SK-MEL-5 (cell line): Measurements from ENCODE around the gene TP53. TPM values are rescaled to one million over a fixed set of nuclear protein-coding genes. Genes with fewer than 3 reads are reported as not detected.
"Not testable (repeated sequence)": the region's sequence is repeated elsewhere in the genome, so short reads cannot be mapped to it uniquely, and the experiment has no call there.

Experiments used
- DNase-seq: peaks from one replicate; pipeline ENCODE4 v3.0.0-alpha.2; 2016; ENCODE audit warnings: low read depth, low spot score
- in situ Hi-C: cut with HindIII; loops from 2 replicates; pipeline ENCODE4 v1.10.0; 2016; ENCODE audit warnings: low sequenced_read_pairs, high pct_unique_total_duplicates, low pct_unique_long_range_greater_than_20kb
- total RNA-seq: library from RNA; depleted of rRNA; stranded (reverse); fragments of >200 nt; shearing (Covaris generic); gene quantifications from 2 replicates; pipeline ENCODE4 v1.2.3, GENCODE V29; 2014; rRNA removed

Gene TP53
- total RNA-seq, 1 experiment from 2014 or later: 14.1 TPM

- DNase-seq: no peak
- in situ Hi-C loops: no loop called here
These were observed 61.0 kb downstream of the TP53 start for GRCh38 chr17:7626307-7626706.

- in situ Hi-C loops, DNase-seq: not testable (repeated sequence)
These were observed 61.5 kb downstream of the TP53 start for GRCh38 chr17:7625749-7626148.

DNA sequence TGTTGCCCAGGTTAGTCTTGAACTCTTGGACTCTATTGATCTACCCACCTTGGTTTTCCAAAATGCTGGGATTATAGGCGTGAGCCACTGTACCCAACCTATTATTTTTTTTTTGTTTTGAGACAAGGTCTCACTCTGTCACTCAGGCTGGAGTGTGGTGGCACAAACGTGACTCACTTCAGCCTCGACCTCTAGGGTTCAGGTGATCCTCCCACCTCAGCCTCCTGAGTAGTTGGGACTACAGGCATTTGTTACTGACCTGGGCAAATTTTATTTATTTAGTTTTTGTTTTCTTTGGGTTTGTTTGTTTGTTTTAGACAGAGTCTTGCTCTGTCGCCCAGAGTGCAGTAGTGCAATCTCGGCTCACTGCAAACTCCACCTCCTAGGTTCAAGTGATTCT is 63.6 kb downstream of the TP53 start:
- DNase-seq: no peak
- in situ Hi-C loops: no loop called here

DNA sequence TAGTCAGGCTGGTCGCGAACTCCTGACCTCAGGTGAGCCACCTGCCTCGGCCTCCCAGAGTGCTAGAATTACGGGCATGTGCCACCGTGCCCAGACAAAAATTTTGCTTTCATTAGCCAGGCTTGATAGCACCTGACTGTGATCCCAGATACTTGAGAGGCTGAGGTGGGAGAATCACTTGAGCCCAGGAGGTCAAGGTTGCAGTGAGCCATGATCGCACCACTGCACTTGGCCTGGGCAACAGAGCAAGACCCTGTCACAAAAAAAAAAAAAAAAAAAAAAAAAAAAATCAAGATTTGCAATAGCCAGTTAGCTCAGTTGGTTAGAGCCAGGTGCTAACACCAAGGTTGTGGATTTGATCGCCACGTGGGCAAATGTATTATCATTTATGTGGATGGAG is 66.5 kb downstream of the TP53 start:
- in situ Hi-C loops: no loop called here
- no peak for DNase-seq

DNA sequence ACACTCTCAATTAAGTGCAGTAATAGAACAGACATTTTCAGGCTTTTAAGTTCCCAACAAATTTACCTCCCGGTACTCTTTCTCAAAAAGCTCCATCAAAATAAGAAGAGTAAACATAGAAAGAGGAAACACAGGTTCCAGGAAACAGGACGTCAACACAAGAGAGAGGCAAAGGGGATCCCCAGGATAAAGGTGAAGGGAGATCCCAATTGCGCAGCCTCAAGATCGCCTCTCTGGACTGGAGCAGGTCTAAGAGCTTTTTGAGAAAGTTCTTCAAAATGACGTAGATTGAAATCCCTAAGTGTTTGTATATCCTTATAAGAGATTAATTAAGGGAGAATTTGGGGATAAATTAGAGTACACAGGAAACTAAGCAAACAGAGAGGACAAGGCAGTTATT is 68.7 kb downstream of the TP53 start:
- no peak for DNase-seq
- in situ Hi-C loops: no loop called here

Other genes starting within 250 kb of the TP53 start
- gene FGF11, start 248.0 kb downstream of the TP53 start, total RNA-seq: 0.45 and 0.61 TPM in 2 replicates
- gene CHRNB1, start 242.4 kb downstream of the TP53 start, total RNA-seq: 3.3 and 4.5 TPM in 2 replicates
- gene ZBTB4, start 207.9 kb downstream of the TP53 start, total RNA-seq: 14.3 and 14.6 TPM in 2 replicates
- gene SLC35G6, start 206.0 kb downstream of the TP53 start, total RNA-seq: not detected in 2 replicates
- 20.6 and 24.0 TPM in 2 replicates for gene POLR2A, start 203.1 kb downstream of the TP53 start, total RNA-seq
- gene TNFSF12, start 138.4 kb downstream of the TP53 start, total RNA-seq: 0.88 and 1.2 TPM in 2 replicates
- gene TNFSF13, start 128.7 kb downstream of the TP53 start, total RNA-seq: 0.11 TPM in 1 of 2 replicates, not detected in the other
- 103 and 113 TPM in 2 replicates for gene SENP3, start 125.6 kb downstream of the TP53 start, total RNA-seq
- 69.3 and 74.5 TPM in 2 replicates for gene CD68, start 107.9 kb downstream of the TP53 start, total RNA-seq
- gene MPDU1, start 103.6 kb downstream of the TP53 start, total RNA-seq: 151 and 154 TPM in 2 replicates
- not detected in 2 replicates for gene SOX15, start 97.4 kb downstream of the TP53 start, total RNA-seq
- 56.6 and 61.7 TPM in 2 replicates for gene FXR2, start 72.6 kb downstream of the TP53 start, total RNA-seq
- gene SAT2, start 59.7 kb downstream of the TP53 start, total RNA-seq: 49.6 and 56.3 TPM in 2 replicates
- 0.82 and 1.6 TPM in 2 replicates for gene SHBG, start 57.4 kb downstream of the TP53 start, total RNA-seq
- gene ATP1B2, start 36.6 kb downstream of the TP53 start, total RNA-seq: 0.27 and 0.85 TPM in 2 replicates
- gene WRAP53, start 987 bp upstream of the TP53 start, total RNA-seq: 13.4 and 16.4 TPM in 2 replicates
- gene EFNB3, start 17.7 kb upstream of the TP53 start, total RNA-seq: 2.8 and 3.7 TPM in 2 replicates
- gene DNAH2, start 30.3 kb upstream of the TP53 start, total RNA-seq: 0.03 TPM in 1 of 2 replicates, not detected in the other
- 1.6 and 2.4 TPM in 2 replicates for gene KDM6B, start 146.7 kb upstream of the TP53 start, total RNA-seq
- 0.18 and 0.80 TPM in 2 replicates for gene TMEM88, start 167.6 kb upstream of the TP53 start, total RNA-seq
- 74.5 and 83.3 TPM in 2 replicates for gene NAA38, start 170.1 kb upstream of the TP53 start, total RNA-seq
- gene CYB5D1, start 170.5 kb upstream of the TP53 start, total RNA-seq: 7.2 and 7.5 TPM in 2 replicates
- gene CHD3, start 201.3 kb upstream of the TP53 start, total RNA-seq: 68.4 and 74.0 TPM in 2 replicates
- 4.3 and 5.7 TPM in 2 replicates for gene RNF227, start 228.8 kb upstream of the TP53 start, total RNA-seq
- gene KCNAB3, start 242.4 kb upstream of the TP53 start, total RNA-seq: 0.21 and 0.37 TPM in 2 replicates
- 22.1 and 27.3 TPM in 2 replicates for gene TRAPPC1, start 244.5 kb upstream of the TP53 start, total RNA-seq
- 11.9 and 17.3 TPM in 2 replicates for gene CNTROB, start 244.7 kb upstream of the TP53 start, total RNA-seq